ENCODE results near the gene SPATA22.
"Not testable (repeated sequence)": the region's sequence is repeated elsewhere in the genome, so short reads cannot be mapped to it uniquely, and the experiment has no call there.

The SPATA22 gene

DNA sequence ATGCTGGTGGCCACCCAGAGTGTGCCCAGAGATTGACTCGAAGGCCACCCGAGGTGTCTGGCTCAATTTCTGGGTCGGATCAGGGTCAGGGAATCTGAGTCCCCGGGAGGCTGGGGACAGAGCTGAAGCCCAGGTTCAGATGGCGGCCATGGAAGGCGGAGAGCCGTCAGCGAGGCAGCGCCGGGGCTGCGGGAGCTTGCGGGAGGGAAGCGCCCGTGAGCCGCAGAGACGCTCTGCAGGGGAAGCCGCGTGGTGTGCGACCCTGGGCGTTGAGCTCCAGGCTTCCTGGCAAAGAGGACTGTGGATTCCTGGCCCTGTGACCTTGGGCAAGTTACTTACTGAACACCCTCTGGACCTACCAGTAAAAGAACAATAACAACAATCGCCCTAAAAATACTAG is 518 bp upstream of the SPATA22 start:
- DNase-seq: no peak

DNA sequence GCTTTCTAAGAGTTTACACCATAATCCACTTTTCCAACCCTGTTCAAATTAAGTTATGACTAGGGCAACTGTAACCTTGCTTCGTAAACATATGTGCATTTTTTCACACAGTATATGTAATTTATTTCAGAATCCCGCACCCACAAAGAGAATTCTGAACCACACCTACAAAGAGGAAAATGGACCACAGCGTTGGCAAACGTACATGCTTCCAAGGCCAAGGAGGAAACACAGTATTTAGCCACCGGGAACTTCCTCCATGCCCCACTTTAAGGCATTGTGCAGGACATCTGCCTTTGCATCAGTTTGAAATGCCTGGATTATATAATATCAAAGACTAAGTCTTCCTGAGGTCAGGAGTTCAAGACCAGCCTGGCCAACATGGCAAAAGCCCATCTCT is 2.1 kb downstream of the SPATA22 start:
- no peak for DNase-seq

DNA sequence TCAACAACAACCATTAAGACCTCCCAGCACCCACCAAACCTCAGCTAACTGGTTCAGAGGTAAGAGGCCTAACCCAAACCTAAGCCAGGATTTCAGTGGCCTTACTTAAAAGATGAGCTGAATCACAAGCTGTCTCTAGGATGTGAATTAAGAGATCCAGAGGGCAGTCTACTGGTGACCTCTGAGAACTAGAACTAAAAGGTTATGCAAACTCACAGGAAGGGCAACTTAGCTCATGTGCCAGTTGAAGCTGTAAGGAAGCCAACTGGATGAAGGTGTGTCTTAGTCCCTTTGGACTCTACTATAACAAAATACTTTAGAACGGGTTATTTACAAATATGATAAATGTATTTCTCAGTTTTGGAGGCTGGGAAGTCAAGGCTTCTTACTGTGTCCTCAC is 5.3 kb downstream of the SPATA22 start:
- not testable (repeated sequence) for DNase-seq

- DNase-seq: peak; percentile 43
Measured at GRCh38 chr17:3448059-3448665, 23.5 kb downstream of the SPATA22 start.

- DNase-seq: peak; percentile 63
Measured at GRCh38 chr17:3447625-3448024, 24.0 kb downstream of the SPATA22 start.

DNA sequence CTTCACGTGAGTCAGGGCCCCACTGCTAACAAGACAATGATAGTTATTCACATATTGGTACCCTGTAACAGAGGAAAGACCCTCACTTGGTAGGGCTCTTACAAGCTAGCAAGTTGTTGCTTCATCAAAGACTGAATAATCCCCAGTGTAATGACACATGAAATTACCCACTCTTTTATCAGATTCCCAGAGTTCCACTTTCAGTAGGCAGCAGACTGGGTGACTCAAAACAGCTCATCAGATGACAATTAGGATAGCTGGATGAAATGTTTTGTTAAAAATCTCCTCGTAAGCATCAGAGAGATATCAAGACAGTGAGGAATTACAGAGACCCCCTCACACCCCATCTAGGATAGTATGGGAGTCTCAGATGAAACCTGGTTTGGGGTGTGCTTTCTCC is 31.2 kb downstream of the SPATA22 start:
- DNase-seq: no peak

DNA sequence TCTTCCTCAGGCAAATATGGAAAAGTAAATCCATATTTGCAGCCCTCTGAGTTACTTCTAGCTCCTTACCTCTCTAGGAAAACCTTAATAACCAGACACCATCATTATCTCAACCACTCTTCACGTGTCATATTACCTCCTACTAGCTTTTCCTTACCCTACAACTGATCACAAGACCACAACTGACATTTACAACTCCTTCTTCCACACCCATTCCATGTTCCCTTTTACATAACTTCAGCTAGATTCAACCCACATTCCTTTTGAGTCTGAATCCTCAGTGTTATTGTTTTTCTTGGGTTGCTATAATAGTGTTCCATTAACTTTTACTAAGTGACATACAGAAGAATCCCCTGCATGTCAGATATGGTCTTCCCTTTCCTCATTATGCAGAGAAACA is 33.3 kb downstream of the SPATA22 start:
- no peak for DNase-seq

- DNase-seq: no peak
Measured at GRCh38 chr17:3433741-3434140, 37.9 kb downstream of the SPATA22 start, which contains the start of gene OR1E2. TSS of gene OR1E2 (minus strand) at chr17:3433841. CDS start at chr17:3433841, 0 bp downstream.

DNA sequence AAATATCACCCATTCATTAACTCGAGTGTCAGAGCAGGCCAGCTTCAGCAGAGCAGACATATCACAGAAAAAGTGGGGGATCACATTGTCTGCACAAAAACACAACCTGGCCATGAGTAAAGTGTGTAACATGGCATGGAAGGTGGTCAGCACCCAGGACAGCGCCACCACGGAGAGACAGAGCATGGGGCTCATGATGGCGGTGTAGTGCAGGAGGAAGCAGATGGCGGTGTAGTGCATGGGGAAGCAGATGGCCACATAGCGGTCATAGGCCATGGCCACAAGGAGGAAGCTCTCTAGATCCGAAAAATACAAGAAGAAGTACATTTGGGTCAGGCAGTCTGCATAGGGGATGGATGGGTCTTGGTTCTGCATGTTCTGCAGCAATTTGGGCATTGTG is 38.4 kb downstream of the SPATA22 start:
- peak; percentile 72 for DNase-seq

DNA sequence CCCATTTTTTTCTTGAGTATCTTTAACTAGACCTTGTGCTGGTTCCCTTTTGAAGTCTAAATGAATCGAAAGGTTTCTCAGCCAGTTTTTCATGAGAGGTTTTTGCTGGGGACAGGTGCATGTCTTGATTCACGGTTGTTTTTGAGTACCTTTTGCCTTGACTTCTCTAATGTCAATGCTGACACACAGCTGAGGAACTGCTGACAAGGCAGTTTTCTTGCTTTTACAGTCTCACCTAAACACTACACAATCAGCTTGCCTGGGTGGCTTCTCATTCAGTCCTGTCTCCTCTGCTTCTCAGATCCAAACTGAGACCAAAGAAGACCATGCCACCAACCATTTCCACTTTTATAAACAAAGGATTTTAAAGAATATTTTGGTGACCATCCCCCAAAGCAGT is 53.4 kb downstream of the SPATA22 start:
- no peak for DNase-seq

- no peak for DNase-seq
Measured at GRCh38 chr17:3415610-3416009, 56.0 kb downstream of the SPATA22 start.

- not testable (repeated sequence) for DNase-seq
Measured at GRCh38 chr17:3412216-3412615, 59.4 kb downstream of the SPATA22 start.

DNA sequence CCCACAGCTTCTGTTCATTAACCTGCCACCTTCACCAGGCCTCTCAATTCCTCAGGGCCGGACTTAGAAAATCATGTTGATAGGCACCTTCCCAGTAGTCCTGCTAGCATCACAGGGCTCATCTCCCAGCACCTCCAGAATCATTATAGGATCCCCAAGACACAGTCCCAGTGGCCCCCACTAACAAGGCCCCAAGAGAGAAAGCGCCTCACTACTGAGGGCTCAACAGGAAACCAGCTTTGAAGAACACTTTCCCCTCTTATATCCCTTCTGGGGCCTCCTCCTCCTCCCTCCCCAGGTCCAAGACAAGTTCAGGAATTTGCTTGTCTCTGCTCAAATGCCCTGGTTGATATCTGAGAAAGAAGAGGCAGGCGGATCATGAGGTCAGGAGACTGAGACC is 60.5 kb downstream of the SPATA22 start, which contains the start of gene OR3A3:
Gene OR3A3, plus strand, starts transcription at position 301 of the 400 bp plus-strand sequence.
- DNase-seq: no peak

GRCh38 chr17:3403856-3404255 is 67.8 kb downstream of the SPATA22 start:
- not testable (repeated sequence) for DNase-seq

DNA sequence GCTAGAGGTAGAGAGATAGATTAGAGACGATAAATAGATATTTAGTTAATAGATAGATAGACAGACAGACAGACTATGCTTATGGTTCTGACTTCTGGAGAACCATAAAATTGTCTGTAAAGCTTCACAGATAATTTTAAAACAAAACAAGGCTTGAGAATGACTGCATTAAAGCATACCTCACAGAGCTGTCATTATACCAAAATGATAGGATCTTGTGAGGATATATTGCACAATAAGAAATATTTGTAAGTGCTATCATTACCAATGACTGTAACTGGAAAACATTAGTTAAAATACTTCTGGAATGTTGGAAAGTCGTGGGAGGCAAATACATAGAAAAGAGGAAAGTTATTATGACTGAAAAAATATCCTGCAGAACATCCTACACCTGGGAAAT is 69.8 kb downstream of the SPATA22 start:
- no peak for DNase-seq

DNA sequence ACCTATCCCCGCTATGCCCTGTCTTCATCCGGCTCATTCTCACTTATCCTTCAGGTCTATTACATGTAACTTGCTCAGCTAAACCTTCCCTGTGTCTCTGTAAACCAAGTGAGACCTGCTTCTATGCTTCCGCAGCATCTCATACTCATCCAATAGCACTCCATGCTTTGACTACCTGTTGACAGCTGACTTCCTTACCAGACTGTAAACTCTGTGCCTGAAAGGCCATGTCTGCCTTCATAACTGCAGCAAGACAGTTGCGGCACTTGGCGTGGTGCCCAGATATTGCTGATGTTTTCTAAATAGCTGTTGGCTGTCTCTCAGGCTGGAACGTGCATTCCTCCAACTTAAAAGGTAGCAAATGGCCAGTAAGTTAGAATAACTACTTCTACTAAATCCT is 71.6 kb downstream of the SPATA22 start:
- DNase-seq: no peak

GRCh38 chr17:3398310-3398709 is 73.3 kb downstream of the SPATA22 start, which contains the start of gene OR1E1:
TSS of gene OR1E1 (minus strand) at chr17:3398410. CDS start at chr17:3398410, 0 bp downstream.
- no peak for DNase-seq

DNA sequence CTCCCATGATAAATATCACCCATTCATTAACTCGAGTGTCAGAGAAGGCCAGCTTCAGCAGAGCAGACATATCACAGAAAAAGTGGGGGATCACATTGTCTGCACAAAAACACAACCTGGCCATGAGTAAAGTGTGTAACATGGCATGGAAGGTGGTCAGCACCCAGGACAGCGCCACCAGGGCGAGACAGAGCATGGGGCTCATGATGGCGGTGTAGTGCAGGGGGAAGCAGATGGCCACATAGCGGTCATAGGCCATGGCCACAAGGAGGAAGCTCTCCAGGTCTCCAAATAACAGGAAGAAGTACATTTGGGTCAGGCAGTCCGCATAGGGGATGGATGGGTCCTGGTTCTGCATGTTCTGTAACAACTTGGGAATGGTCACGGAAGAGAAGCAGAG is 73.8 kb downstream of the SPATA22 start:
- DNase-seq: peak; percentile 55
